Psoas muscle (tissue), 8 donors: Measurements from ENCODE around the gene MOB3B. TPM values are rescaled to one million over a fixed set of nuclear protein-coding genes. Genes with fewer than 3 reads are reported as not detected.
"Not testable (repeated sequence)": the region's sequence is repeated elsewhere in the genome, so short reads cannot be mapped to it uniquely, and the experiment has no call there.

Source experiments
- ATAC-seq, 4 donors: fragments of 200-7000 bp; cut with Tn5 transposase; one replicate each; pipeline ENCODE4 v1.9.1; 2020; ENCODE audit warnings: moderate library complexity in 3 of 4, mild to moderate bottlenecking in 2 of 4
- DNase-seq, 2 donors: peaks; one replicate each; pipeline ENCODE4 v3.0.0-alpha.2; 2020
- H3K27ac ChIP-seq: fragments of 200-600 bp; one replicate; pipeline ENCODE4 v1.8.0; 2022
- H3K27me3 ChIP-seq, 3 donors: fragments of 200-600 bp in 1 of 3; one replicate each; pipeline versions ENCODE4 v1.6.1 to v1.8.0; 2013 to 2022; ENCODE audit warnings: low read length in 2 of 3, mild to moderate bottlenecking in 2 of 3, moderate library complexity in 1 of 3; ENCODE audit not compliant: insufficient read depth in 3 of 3
- H3K36me3 ChIP-seq, 2 donors: fragments of 200-600 bp in 1 of 2; one replicate each; pipeline versions ENCODE4 v1.6.1 to v1.8.0; 2013 to 2022; ENCODE audit warnings: low read depth in 1 of 2, mild to moderate bottlenecking in 1 of 2, moderate library complexity in 1 of 2; ENCODE audit not compliant: insufficient read depth in 1 of 2
- H3K4me1 ChIP-seq: fragments of 200-600 bp; one replicate; pipeline ENCODE4 v1.8.0; 2022
- H3K4me3 ChIP-seq: fragments of 200-600 bp; one replicate; pipeline ENCODE4 v1.8.0; 2022; ENCODE audit warnings: mild to moderate bottlenecking
- H3K9me3 ChIP-seq: fragments of 200-600 bp; one replicate; pipeline ENCODE4 v1.8.0; 2022
- CTCF ChIP-seq: fragments of 200-600 bp; IDR thresholded peaks from one replicate; pipeline ENCODE4 v1.8.0; 2022; ENCODE audit warnings: antibody characterized with exemption
- WGBS, 3 donors: extraction: QIAGEN DNeasy Blood & Tissue Kit; methylation state at CpG; one replicate each; pipeline versions ENCODE4 v1.1.6 to v1.1.7; 2013; 5-methylcytosine and 5-hydroxymethylcytosine counted together
- intact Hi-C, 2 donors: fragments of 100-400 bp; cut with DNase I; formaldehyde crosslinking; loops; one replicate each; pipeline versions ENCODE4 v1.11.0 to v1.14.2; 2022
- polyA plus RNA-seq, 3 donors: library from polyadenylated mRNA; stranded (reverse); fragments of 200-250 nt; gene quantifications; one replicate each; pipeline ENCODE4 v1.2.3, GENCODE V29; 2013
- total RNA-seq, 4 donors: library from RNA; stranded (reverse); fragmentation: NEBNext Ultra II Directional in 2 of 4; extraction: Animal tissue kit (Norgen Biotek cat#: 25700) in 2 of 4; gene quantifications; one replicate each; pipeline versions ENCODE4 v1.2.1 to v1.2.4, GENCODE V29; 2021 to 2023
- donor health status: healthy with polysubstance abuse.
- donor health status: DM: no; HTN: no; CAD: no; lungs with moderate emphysema.
- donor health status: Bipolar disorder and iron deficiency.
- donor health status: healthy.
- donor health status: DM: yes; HTN: yes; CAD: no.
- donor health status: DM: no; HTN: no; CAD: no.
- donor health status: DM: no; HTN: no; CAD: no.
- donor health status: DM: yes; HTN: yes; CAD: no.

Gene MOB3B
- total and polyA plus RNA-seq, 7 donors, result 0.57 to 4.5 (median 1.8) TPM

GRCh38 chr9:27423915-27424710 lies 105.5 kb downstream of the MOB3B start:
- 90 to 93% (median 93%) methylated on average over 6 of the region's 6 CpGs for WGBS, 3 donors
- ATAC-seq, result no peak
- intact Hi-C loops, result no loop called here
- no peaks in the 10 kb centered on the region for H3K9me3 ChIP-seq
- H3K36me3 ChIP-seq, result no peaks in the 10 kb centered on the region
- peaks cover 7% of the 10 kb centered on the region for H3K4me1 ChIP-seq
- H3K27ac ChIP-seq, result no peak overlapping the region
- no peak for DNase-seq
- H3K27me3 ChIP-seq, result no peaks in the 10 kb centered on the region
- no peak overlapping the region for H3K4me3 ChIP-seq
- no peak for TF ChIP-seq CTCF

- WGBS, 3 donors, result 0 to 37% (median 1%) methylated on average over 1 of the region's 1 CpG
- intact Hi-C loops, result no loop called here
- no peaks in the 10 kb centered on the region for H3K9me3 ChIP-seq
- H3K27me3 ChIP-seq, result no peaks in the 10 kb centered on the region
- peaks cover 2% of the 10 kb centered on the region for H3K4me1 ChIP-seq
- H3K4me3 ChIP-seq, result no peak overlapping the region
- H3K27ac ChIP-seq, result no peak overlapping the region
- ATAC-seq (no peak), DNase-seq (no peak)
- no peak for TF ChIP-seq CTCF
- no peaks in the 10 kb centered on the region for H3K36me3 ChIP-seq
Measured at GRCh38 chr9:27422279-27422834, 107.3 kb downstream of the MOB3B start.

- intact Hi-C loops, result no loop called here
- H3K27me3 ChIP-seq, result no peaks in the 10 kb centered on the region
- no peak overlapping the region for H3K4me3 ChIP-seq
- H3K9me3 ChIP-seq, result no peaks in the 10 kb centered on the region
- no peak overlapping the region for H3K27ac ChIP-seq
- DNase-seq (no peak), ATAC-seq (no peak)
- 77 to 88% (median 82%) methylated on average over 2 of the region's 2 CpGs for WGBS, 3 donors
- TF ChIP-seq CTCF, result no peak
- no peaks in the 10 kb centered on the region for H3K36me3 ChIP-seq
- H3K4me1 ChIP-seq, result no peaks in the 10 kb centered on the region
Measured at GRCh38 chr9:27421577-27421976, 108.0 kb downstream of the MOB3B start.

- intact Hi-C loops, H3K36me3 ChIP-seq, DNase-seq, H3K9me3 ChIP-seq, ATAC-seq, H3K4me3 ChIP-seq, H3K4me1 ChIP-seq, H3K27ac ChIP-seq, H3K27me3 ChIP-seq: not testable (repeated sequence)
- WGBS, 3 donors, result 92 to 95% (median 94%) methylated on average over 3 of the region's 3 CpGs
Measured at GRCh38 chr9:27419558-27419957, 110.1 kb downstream of the MOB3B start.

DNA sequence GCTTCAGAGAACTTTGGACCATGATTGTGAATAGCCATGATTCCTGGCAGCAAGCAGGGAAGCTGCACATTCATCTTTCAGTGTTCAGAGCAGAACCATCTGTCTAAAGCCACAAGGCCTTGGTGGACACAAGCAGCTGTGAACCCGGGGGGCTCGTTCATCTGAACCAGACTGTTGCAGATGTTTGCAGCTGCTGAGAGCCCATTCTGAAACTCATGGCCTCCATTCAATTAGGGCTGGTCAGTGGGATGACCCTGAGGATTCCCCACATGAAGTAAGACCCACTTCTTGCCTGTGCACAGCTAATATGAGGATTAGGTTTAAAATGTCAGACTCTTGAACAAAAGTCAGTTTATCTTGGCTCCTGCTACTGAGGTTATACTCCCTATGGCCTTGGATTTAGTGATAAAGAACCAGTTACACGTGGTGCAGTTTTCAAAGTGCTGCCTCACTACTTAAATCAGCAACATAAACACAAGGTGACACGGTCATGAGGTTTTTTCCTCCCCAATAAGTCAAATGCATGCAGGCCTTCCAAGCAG lies 115.3 kb downstream of the MOB3B start:
- Histone ChIP-seq H3K27ac (no peak overlapping the region), H3K27me3 (no peaks in the 10 kb centered on the region), H3K36me3 (no peaks in the 10 kb centered on the region), H3K9me3 (no peaks in the 10 kb centered on the region), H3K4me3 (no peak overlapping the region), H3K4me1 (peaks cover 8% of the 10 kb centered on the region)
- DNase-seq, result peak; percentile 16 to 56
- ATAC-seq, result peak in 3 of 4 donors; percentile 22 to 53 (median 28)
- intact Hi-C loops, result no loop called here
- WGBS, 3 donors, result 37 to 40% (median 40%) methylated on average over 4 of the region's 4 CpGs
- TF ChIP-seq CTCF, result no peak
